A549 (cell line): Measurements from ENCODE around the gene HOXA11. TPM values are rescaled to one million over a fixed set of nuclear protein-coding genes. Genes with fewer than 3 reads are reported as not detected.

Experiments
- ATAC-seq, 2 experiments: fragments of 200-7000 bp in 1 of 2; fragments of >200 bp in 1 of 2; cut with Nextera tagmentation in 1 of 2; cut with Tn5 transposase in 1 of 2; 3 replicates each; pipeline versions ENCODE4 v1.8.0 to v1.9.1; 2018 to 2020; ENCODE audit warnings: mild to moderate bottlenecking in 1 of 2, moderate library complexity in 1 of 2
- CTCF ChIA-PET: fragments of 300-600 bp; sonication (Branson Sonifier 250); formaldehyde crosslinking; extraction: SDS; loops from one replicate; lab custom pipeline; 2021; ENCODE audit warnings: antibody characterized with exemption, inconsistent platforms; lab: Yijun Ruan, JAX
- POLR2A ChIA-PET: fragments of 350-600 bp; formaldehyde crosslinking; extraction: SDS; loops from one replicate; lab custom pipeline; 2021; ENCODE audit warnings: antibody characterized with exemption, inconsistent platforms; lab: Yijun Ruan, JAX
- DNase-seq, 2 experiments: peaks; one replicate each; pipeline versions ENCODE4 v3.0.0 to v3.0.0-alpha.2; 2011 to 2016; ENCODE audit warnings: low read depth in 1 of 2, low spot score in 1 of 2
- FAIRE-seq: peaks from 2 replicates; lab custom pipeline; 2011; peaks lifted over from hg19 to GRCh38; lab: Jason Lieb, UNC
- H3K27ac ChIP-seq, 2 experiments: fragments of >200 bp; sonication (Bioruptor Twin); formaldehyde crosslinking; 3 replicates each; pipeline ENCODE4 v1.5.1; 2016 to 2017
- H3K4me1 ChIP-seq: fragments of >200 bp; sonication (Bioruptor Twin); formaldehyde crosslinking; 3 replicates; pipeline ENCODE4 v1.6.1; 2016
- H3K4me2 ChIP-seq: fragments of >200 bp; sonication (Bioruptor Twin); formaldehyde crosslinking; 3 replicates; pipeline ENCODE4 v1.6.1; 2016
- H3K4me3 ChIP-seq: fragments of >200 bp; sonication (Bioruptor Twin); formaldehyde crosslinking; 3 replicates; pipeline ENCODE4 v1.5.1; 2016
- H3K9me3 ChIP-seq: fragments of >200 bp; sonication (Bioruptor Twin); formaldehyde crosslinking; 3 replicates; pipeline ENCODE4 v1.6.1; 2016
- ATOH8 ChIP-seq: fragments of 250-450 bp; sonication (Bioruptor Pico); IDR thresholded peaks from 2 replicates; pipeline ENCODE4 v1.5.0; 2020; ENCODE audit warnings: low read depth, mild to moderate bottlenecking, moderate library complexity
- BHLHE40 ChIP-seq: IDR thresholded peaks from 2 replicates; pipeline ENCODE4 v1.6.1; 2012; ENCODE audit warnings: low read depth, low read length, inconsistent platforms
- CEBPB ChIP-seq, 2 experiments: fragments of >200 bp in 1 of 2; sonication (Bioruptor Twin) in 1 of 2; formaldehyde crosslinking in 1 of 2; IDR thresholded peaks; 2 replicates each; pipeline ENCODE4 v1.6.1; 2012 to 2016
- FOSB ChIP-seq: fragments of 250-450 bp; sonication (Bioruptor Pico); IDR thresholded peaks from 2 replicates; pipeline ENCODE4 v1.5.0; 2020; ENCODE audit warnings: mild to moderate bottlenecking, moderate library complexity
- HEYL ChIP-seq: fragments of 250-450 bp; sonication (Bioruptor Pico); IDR thresholded peaks from 2 replicates; pipeline ENCODE4 v1.8.0; 2021; ENCODE audit warnings: mild to moderate bottlenecking, moderate library complexity
- HOXA7 ChIP-seq: fragments of 250-450 bp; sonication (Bioruptor Pico); IDR thresholded peaks from 2 replicates; pipeline ENCODE4 v1.5.0; 2020; ENCODE audit warnings: mild to moderate bottlenecking, moderate library complexity
- HOXB13 ChIP-seq: fragments of 250-450 bp; sonication (Bioruptor Pico); IDR thresholded peaks from 2 replicates; pipeline ENCODE4 v1.5.0; 2020; ENCODE audit warnings: low read depth, mild to moderate bottlenecking, moderate library complexity
- JUN ChIP-seq, 2 experiments: fragments of >200 bp; sonication (Bioruptor Twin); formaldehyde crosslinking; IDR thresholded peaks; 2 replicates in 1 of 2; 3 replicates in 1 of 2; pipeline ENCODE4 v1.6.1; 2016 to 2017
- JUNB ChIP-seq: fragments of >200 bp; sonication (Bioruptor Twin); formaldehyde crosslinking; IDR thresholded peaks from 2 replicates; pipeline ENCODE4 v1.6.1; 2016
- KDM5A ChIP-seq: fragments of 200-600 bp; sonication (generic); IDR thresholded peaks from 2 replicates; pipeline ENCODE4 v1.6.1; 2016; ENCODE audit warnings: antibody characterized with exemption, mild to moderate bottlenecking
- MAFK ChIP-seq: fragments of 450-650 bp; IDR thresholded peaks from 2 replicates; pipeline ENCODE4 v1.6.1; 2014; ENCODE audit not compliant: partially characterized antibody
- MAZ ChIP-seq: fragments of 150-350 bp; IDR thresholded peaks from 2 replicates; pipeline ENCODE4 v1.6.1; 2014; ENCODE audit warnings: antibody characterized with exemption, low read depth, low read length, borderline replicate concordance
- NPAS2 ChIP-seq: fragments of 250-450 bp; sonication (Bioruptor Pico); IDR thresholded peaks from 2 replicates; pipeline ENCODE4 v1.8.0; 2022; ENCODE audit warnings: mild to moderate bottlenecking, moderate library complexity, borderline replicate concordance
- PBX3 ChIP-seq: IDR thresholded peaks from 2 replicates; pipeline ENCODE4 v1.6.1; 2012
- PHF8 ChIP-seq: fragments of 200-600 bp; sonication (generic); IDR thresholded peaks from 2 replicates; pipeline ENCODE4 v1.6.1; 2016; ENCODE audit warnings: low read depth, mild to moderate bottlenecking, antibody characterized with exemption, moderate library complexity, borderline replicate concordance
- POLR2A ChIP-seq: IDR thresholded peaks from 2 replicates; pipeline ENCODE4 v1.6.1; 2012; ENCODE audit warnings: mild to moderate bottlenecking, low read length
- RAD21 ChIP-seq, 2 experiments: fragments of >200 bp in 1 of 2; sonication (Bioruptor Twin) in 1 of 2; formaldehyde crosslinking in 1 of 2; IDR thresholded peaks in 1 of 2; conservative IDR thresholded peaks in 1 of 2; 2 replicates in 1 of 2; 3 replicates in 1 of 2; pipeline ENCODE4 v1.6.1; 2012 to 2018; ENCODE audit warnings: inconsistent platforms in 1 of 2
- SREBF2 ChIP-seq: fragments of 450-650 bp; IDR thresholded peaks from 2 replicates; pipeline ENCODE4 v1.6.1; 2014; ENCODE audit warnings: mild to moderate bottlenecking, moderate library complexity
- TP53 ChIP-seq: fragments of 250-450 bp; sonication (Bioruptor Pico); IDR thresholded peaks from 2 replicates; pipeline ENCODE4 v1.5.0; 2021; ENCODE audit warnings: mild to moderate bottlenecking, moderate library complexity
- ZFP36 ChIP-seq: fragments of 450-650 bp; IDR thresholded peaks from 2 replicates; pipeline ENCODE4 v1.6.1; 2014; ENCODE audit warnings: borderline replicate concordance; ENCODE audit not compliant: partially characterized antibody
- WGBS: methylation state at CpG from one replicate; pipeline ENCODE4 v1.1.6; 2017; ENCODE audit errors: missing lambda C conversion rate; 5-methylcytosine and 5-hydroxymethylcytosine counted together
- polyA minus RNA-seq: library from RNA; depleted of rRNA, polyadenylated mRNA; stranded (reverse); fragments of >200 nt; gene quantifications from 2 replicates; pipeline ENCODE4 v1.2.3, GENCODE V29; 2011; rRNA and poly(A)+ RNA removed
- polyA plus RNA-seq, 4 experiments: library from polyadenylated mRNA; depleted of rRNA in 3 of 4; stranded (reverse); fragments of >200 nt; fragmentation: RNase III in 1 of 4; extraction: RNeasy Plus Mini Kit Qiagen cat#74134 plus additional on column Dnase treatment in 1 of 4; gene quantifications; 2 replicates in 3 of 4; 3 replicates in 1 of 4; pipeline ENCODE4 v1.2.3, GENCODE V29; 2011 to 2017
- TF ChIP-seq, protein P1 (sequence below): fragments of 450-650 bp; IDR thresholded peaks from 2 replicates; pipeline ENCODE4 v1.6.1; 2014; ENCODE audit warnings: antibody characterized with exemption
- TF ChIP-seq, protein P2 (sequence below): IDR thresholded peaks from 2 replicates; pipeline ENCODE4 v1.6.1; 2012; ENCODE audit warnings: low read depth, borderline replicate concordance
- TF ChIP-seq, protein P3 (sequence below): fragments of 150-350 bp; IDR thresholded peaks from 2 replicates; pipeline ENCODE4 v1.6.1; 2014; ENCODE audit warnings: low read depth, mild to moderate bottlenecking, low read length

Gene HOXA11
- 0.68 and 0.69 TPM in 2 replicates for polyA plus RNA-seq (2011; rRNA removed)
- 0.52 and 0.73 TPM in 2 replicates for polyA plus RNA-seq (2012; cell fraction: cytosol; rRNA removed)
- 0.36 and 0.40 TPM in 2 replicates for polyA plus RNA-seq (2012; cell fraction: nucleus; rRNA removed)
- polyA plus RNA-seq (2017; fragmentation: RNase III; extraction: RNeasy Plus Mini Kit Qiagen cat#74134 plus additional on column Dnase treatment) = 0.59 to 0.84 TPM (median 0.61 TPM) in 3 replicates
- polyA minus RNA-seq = 0.25 and 0.44 TPM in 2 replicates

DNA sequence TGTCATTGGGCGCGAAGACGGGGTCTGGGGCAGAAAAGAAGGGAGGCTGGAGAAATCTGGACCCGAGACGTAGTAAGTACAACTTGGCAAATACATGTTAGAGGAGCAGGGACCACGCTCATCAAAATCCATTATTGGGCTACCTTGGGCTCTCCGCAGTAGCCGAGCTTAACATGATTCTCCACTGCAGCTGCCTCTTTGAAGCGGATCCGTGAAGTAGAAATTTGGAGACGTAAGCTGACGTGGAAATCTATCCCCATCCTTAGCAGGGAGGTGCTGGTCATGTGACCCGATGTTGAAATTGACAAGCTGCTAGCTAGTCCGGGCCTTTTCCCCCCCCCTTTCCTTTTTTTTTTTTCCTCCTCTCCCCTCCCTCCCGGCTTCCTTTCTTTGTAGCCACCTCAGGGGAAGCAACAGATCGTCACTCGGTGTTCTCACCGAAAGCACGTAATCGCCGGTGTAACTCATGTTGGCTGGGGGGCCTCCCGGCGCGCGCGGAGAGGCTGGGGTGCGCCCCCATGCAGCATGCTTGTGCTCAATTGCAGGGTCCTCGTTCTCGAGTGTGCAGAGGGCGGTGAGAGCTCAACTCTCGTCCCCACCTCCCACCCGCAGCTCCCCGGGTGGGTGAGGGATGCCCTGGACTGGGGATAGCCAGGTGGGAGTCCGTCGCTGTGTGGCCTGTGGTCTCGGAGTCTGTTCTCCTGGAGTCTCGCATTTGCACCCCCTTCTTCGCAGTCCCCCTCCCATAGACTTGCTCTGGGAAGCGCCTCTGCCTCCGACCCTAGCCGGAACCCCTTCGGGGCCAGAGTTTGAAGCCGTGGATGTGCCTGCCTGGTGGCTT is at the start of gene HOXA11:
HOXA11 (minus strand) TSS at position 220 of the 841 bp plus-strand sequence; CDS start at position 132, 88 bp downstream.
- CTCF ChIA-PET = interaction anchor here (1.2 to 4.2 kb wide), 3 partner anchors 11 to 25 kb away, joined by 3 to 27 read pairs (median 3); partner anchors contain the start of gene HOXA10
- POLR2A ChIA-PET = interaction anchor here (1.1 kb wide), 1 partner anchor 28 kb away, joined by 4 read pairs; the partner anchor contains the start of gene HOXA7
- 96% methylated on average over 41 of the region's 43 CpGs for WGBS
- FAIRE-seq = no peak
- Histone ChIP-seq H3K4me3 (peak within 1 kb of the TSS; percentile 49), H3K4me1 (peaks cover 19% of the 10 kb centered on the region), H3K9me3 (no peaks in the 10 kb centered on the region), H3K27ac (peak within 1 kb of the TSS; percentile 69 to 94), H3K4me2 (peak within 1 kb of the TSS; percentile 77)
- DNase-seq = no peak
- ATAC-seq = no peak
- TF ChIP-seq, protein P1, sequence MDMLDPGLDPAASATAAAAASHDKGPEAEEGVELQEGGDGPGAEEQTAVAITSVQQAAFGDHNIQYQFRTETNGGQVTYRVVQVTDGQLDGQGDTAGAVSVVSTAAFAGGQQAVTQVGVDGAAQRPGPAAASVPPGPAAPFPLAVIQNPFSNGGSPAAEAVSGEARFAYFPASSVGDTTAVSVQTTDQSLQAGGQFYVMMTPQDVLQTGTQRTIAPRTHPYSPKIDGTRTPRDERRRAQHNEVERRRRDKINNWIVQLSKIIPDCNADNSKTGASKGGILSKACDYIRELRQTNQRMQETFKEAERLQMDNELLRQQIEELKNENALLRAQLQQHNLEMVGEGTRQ = peak; percentile 34; the same call in 1 of the 2 replicates
- TF ChIP-seq JUN (IDR thresholded peaks at IDR 0.05) = no peak

- POLR2A ChIA-PET = no interaction called here
- ATAC-seq = no peak
- Histone ChIP-seq H3K9me3 (no peaks in the 10 kb centered on the region), H3K4me2 (no peak overlapping the region), H3K4me1 (no peaks in the 10 kb centered on the region), H3K27ac (no peak overlapping the region), H3K4me3 (no peak overlapping the region)
- no peak for FAIRE-seq
- CTCF ChIA-PET = interaction anchor here (0.8 to 1.1 kb wide), 3 partner anchors 33 to 791 kb away, joined by 3 to 5 read pairs (median 3); no protein-coding TSS in a partner anchor
- DNase-seq = no peak
- TF ChIP-seq MAFK (no peak), BHLHE40 (no peak), JUNB (no peak), RAD21 (conservative IDR thresholded peaks at IDR 0.05 in 1 of 2, IDR thresholded peaks at IDR 0.05 in 1 of 2) (no peak), MAZ (no peak)
- TF ChIP-seq, protein P2, sequence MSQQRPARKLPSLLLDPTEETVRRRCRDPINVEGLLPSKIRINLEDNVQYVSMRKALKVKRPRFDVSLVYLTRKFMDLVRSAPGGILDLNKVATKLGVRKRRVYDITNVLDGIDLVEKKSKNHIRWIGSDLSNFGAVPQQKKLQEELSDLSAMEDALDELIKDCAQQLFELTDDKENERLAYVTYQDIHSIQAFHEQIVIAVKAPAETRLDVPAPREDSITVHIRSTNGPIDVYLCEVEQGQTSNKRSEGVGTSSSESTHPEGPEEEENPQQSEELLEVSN = no peak
- 78% methylated on average over 4 of the region's 4 CpGs for WGBS
These were observed 44.4 kb upstream of the HOXA11 start for GRCh38 chr7:27229448-27229847.

DNA sequence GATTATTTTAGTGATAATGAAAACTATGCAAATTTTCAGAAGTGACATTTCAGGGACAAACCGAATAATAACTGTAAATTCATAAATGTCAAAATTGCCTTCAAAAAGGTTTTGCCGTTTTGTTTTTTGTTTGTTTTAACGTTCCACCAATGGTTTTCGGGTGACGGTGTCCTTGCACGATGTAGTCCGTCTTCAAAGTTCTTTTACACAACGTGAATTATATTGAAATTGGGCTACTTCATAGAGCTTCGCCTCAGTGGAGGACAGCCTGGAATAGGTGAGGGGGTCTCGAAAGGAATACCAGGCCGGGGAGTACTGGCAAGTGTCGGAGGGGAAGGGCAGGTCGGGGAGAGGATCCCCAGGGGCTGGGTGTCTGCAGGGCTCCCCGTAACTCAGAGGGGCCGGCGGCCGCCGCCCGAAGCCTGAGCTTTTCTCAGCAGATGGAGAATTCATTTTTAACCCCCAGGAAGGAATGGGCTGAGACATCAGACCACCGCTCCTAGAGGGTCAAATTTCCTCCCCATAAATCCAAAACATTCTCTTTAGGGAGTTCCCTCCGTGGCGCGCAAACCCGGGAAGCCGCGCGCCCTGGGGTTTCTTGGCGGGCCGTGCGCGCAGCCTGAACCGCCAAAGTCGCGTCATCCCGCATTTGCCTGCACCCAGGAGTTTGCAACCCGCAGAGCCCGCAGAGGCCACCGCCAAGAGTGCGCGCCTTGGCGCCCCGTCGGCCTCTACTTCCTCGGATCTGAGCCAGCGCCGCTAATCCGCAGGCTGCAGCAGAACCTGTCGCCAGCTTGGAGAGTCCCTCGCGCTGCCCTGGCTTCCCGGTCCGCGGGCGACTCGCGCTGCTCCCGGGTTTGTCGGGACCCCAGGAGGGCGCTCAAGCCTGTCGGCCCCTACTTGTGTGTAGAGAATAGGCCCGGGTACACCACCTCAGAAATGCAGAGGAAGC is 40.2 kb upstream of the HOXA11 start:
- H3K4me3 ChIP-seq = no peak overlapping the region
- DNase-seq = no peak
- no peak for TF ChIP-seq HEYL
- no peak for TF ChIP-seq HOXA7 (CRISPR knock-in tag)
- TF ChIP-seq CEBPB (IDR thresholded peaks at IDR 0.05) = no peak
- TF ChIP-seq POLR2A = no peak
- no peak for TF ChIP-seq NPAS2
- TF ChIP-seq, protein P3, sequence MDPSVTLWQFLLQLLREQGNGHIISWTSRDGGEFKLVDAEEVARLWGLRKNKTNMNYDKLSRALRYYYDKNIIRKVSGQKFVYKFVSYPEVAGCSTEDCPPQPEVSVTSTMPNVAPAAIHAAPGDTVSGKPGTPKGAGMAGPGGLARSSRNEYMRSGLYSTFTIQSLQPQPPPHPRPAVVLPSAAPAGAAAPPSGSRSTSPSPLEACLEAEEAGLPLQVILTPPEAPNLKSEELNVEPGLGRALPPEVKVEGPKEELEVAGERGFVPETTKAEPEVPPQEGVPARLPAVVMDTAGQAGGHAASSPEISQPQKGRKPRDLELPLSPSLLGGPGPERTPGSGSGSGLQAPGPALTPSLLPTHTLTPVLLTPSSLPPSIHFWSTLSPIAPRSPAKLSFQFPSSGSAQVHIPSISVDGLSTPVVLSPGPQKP = no peak
- TF ChIP-seq ZFP36 = no peak
- no peak for TF ChIP-seq ATOH8 (CRISPR knock-in tag)
- no peak for TF ChIP-seq PHF8
- no peak for TF ChIP-seq KDM5A
- TF ChIP-seq HOXB13 (CRISPR knock-in tag) = no peak
- TF ChIP-seq JUN (IDR thresholded peaks at IDR 0.05) = no peak
- TF ChIP-seq FOSB (CRISPR knock-in tag) = no peak
- no peak for TF ChIP-seq PBX3
- TF ChIP-seq SREBF2 = no peak
- no peak for TF ChIP-seq TP53
- CTCF ChIA-PET = interaction anchor here (0.5 to 8.1 kb wide), 3 partner anchors 10 to 82 kb away, joined by 3 to 48 read pairs (median 9); no protein-coding TSS in a partner anchor
- no peaks in the 10 kb centered on the region for H3K9me3 ChIP-seq
- ATAC-seq = no peak
- H3K4me2 ChIP-seq = no peak overlapping the region
- no peaks in the 10 kb centered on the region for H3K4me1 ChIP-seq
- 86% methylated on average over 60 of the region's 61 CpGs for WGBS
- FAIRE-seq = no peak
- no peak overlapping the region for H3K27ac ChIP-seq
- POLR2A ChIA-PET = no interaction called here
